HG03103 (cell line): Measurements from ENCODE around the gene DNAH10.

ENCODE experiments used
- ATAC-seq: cut with Tn5 transposase; IDR thresholded peaks from one replicate; pipeline ENCODE4 v1.9.1; 2021; ENCODE audit warnings: low read depth; ENCODE audit not compliant: unreplicated experiment

DNAH10 gene, protein sequence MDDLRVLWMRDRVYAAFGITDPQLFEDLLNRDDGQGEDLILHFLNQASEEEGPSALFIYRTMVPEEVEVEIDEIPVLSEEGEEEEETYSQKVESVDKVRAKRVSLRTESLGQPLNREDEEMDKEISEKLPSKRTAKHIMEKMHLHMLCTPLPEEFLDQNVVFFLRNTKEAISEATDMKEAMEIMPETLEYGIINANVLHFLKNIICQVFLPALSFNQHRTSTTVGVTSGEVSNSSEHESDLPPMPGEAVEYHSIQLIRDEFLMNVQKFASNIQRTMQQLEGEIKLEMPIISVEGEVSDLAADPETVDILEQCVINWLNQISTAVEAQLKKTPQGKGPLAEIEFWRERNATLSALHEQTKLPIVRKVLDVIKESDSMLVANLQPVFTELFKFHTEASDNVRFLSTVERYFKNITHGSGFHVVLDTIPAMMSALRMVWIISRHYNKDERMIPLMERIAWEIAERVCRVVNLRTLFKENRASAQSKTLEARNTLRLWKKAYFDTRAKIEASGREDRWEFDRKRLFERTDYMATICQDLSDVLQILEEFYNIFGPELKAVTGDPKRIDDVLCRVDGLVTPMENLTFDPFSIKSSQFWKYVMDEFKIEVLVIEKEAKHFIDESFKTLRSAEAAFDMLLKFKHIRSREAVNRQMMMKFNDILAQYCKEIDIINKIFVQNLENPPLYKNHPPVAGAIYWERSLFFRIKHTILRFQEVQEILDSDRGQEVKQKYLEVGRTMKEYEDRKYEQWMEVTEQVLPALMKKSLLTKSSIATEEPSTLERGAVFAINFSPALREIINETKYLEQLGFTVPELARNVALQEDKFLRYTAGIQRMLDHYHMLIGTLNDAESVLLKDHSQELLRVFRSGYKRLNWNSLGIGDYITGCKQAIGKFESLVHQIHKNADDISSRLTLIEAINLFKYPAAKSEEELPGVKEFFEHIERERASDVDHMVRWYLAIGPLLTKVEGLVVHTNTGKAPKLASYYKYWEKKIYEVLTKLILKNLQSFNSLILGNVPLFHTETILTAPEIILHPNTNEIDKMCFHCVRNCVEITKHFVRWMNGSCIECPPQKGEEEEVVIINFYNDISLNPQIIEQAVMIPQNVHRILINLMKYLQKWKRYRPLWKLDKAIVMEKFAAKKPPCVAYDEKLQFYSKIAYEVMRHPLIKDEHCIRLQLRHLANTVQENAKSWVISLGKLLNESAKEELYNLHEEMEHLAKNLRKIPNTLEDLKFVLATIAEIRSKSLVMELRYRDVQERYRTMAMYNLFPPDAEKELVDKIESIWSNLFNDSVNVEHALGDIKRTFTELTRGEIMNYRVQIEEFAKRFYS (N-terminal part only)

DNA sequence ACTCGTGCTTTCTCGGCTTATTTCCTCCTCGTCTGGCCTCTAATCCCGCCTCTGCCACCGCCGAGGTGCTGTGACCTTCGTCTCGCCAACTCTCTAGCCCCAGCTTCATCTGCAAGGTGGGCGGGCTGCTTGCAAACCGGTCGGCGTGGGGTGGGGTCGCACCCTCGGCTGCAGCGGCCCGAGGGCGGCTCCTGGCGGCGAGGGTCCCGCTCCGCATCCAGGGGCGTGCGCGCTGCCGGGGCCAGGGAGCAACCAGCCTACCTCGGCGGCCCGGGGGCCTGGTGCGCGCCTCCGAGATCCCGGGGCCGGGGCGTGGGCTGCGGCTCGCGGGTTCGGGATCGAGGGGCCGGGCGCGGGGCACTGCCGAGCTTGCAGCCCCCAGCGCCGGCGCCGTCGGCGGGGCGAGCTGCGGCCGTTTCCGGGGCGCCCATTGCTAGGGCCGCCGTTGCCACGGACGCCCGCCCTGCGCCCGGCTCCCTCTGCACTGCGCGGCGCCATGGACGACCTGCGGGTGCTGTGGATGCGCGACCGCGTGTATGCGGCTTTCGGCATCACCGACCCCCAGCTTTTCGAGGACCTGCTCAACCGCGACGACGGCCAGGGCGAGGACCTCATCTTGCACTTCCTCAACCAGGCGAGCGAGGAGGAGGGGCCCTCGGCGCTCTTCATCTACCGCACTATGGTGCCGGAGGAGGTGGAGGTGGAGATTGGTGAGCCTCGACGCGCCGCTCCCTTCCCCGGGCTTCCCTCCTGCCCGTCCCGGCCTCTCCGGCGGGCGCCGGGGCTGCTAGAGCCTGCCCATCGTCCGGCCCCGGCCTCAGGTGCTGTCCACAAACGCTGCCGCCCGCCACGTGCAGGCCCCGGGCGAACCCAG is at the start of gene DNAH10:
TSS of gene DNAH10 (plus strand) at position 461 of the 874 bp plus-strand sequence. CDS start at position 497, 36 bp downstream.
- peak; percentile 55 for ATAC-seq

GRCh38 chr12:123712780-123713319 is 49.3 kb upstream of the DNAH10 start:
- ATAC-seq: no peak

- no peak for ATAC-seq
Measured at GRCh38 chr12:123713398-123713797, 48.7 kb upstream of the DNAH10 start.

DNA sequence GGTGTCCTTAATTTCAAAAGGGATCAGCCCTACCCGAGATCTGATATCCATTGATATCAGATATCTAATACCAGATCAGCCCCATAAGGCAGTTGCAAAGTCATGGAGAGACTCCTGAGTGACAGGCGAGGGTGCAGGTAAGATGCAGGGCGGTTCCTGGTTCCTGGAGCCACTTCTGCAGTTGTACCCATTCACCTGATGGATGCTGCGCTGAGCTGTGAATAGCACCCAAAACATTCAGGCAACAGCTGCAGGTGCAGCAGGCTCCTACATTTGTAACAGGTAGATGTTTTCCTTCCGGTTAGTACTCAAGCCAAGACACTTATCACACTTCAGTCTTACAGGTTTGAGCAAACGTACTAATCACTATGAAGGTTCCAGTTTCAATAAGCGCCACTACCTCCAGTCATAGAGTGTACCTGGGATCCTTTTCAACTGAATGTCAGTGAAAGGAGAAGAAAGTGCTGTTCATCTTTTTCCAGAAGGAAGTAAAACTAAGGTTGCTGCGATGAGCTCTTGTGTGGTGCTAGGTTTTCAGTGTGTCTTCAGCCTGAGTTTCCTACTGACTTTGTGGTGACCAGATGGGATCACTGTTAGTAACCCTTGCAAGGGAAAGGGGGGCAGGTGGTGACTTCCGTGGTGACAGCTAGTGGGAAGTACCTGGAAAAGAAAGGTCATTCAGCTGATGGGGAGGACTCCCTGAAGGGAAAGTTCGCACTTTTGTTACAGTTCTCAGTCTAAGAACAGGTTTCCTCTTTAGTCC is 48.1 kb upstream of the DNAH10 start:
- no peak for ATAC-seq

DNA sequence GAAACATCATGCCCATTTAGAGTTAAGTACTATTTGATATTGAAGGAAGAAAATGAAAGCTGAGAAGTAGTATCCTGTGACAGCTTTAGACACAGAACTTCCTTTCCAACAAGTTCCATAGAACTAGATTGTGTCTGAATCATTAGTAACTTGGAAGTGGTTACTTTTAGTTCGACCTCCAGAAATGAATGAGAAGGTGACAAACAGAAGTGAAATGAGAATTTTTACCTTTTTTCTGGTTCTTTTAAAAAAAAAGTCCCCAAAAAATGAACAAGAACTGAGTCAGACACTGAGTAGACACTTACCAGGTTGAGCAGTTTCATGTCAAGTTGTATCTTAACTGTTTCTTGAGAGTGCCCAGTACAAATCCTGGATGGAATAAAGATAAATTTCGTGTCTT is 46.9 kb upstream of the DNAH10 start:
- no peak for ATAC-seq

GRCh38 chr12:123717350-123717749 is 44.8 kb upstream of the DNAH10 start:
- no peak for ATAC-seq

GRCh38 chr12:123720141-123720814 is 41.8 kb upstream of the DNAH10 start:
- no peak for ATAC-seq

DNA sequence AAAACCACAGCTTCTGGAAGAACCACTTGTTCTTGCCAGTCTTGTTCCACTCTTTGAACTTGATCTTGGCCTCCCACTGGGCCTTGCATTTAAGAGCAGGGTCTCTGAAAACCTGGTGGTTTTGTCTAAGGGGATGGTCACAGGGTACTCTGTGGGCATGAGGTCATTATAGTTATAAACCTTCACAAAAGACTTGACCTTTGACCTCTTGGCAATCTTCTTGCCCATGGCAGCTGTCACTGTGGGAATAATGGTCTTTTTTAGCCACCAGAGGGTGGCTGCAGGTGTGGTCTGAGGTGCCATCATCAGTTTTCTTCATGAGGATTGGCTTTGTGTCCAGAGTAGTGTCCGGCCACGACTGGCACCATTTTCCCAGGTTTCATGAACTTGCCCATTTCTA is 40.9 kb upstream of the DNAH10 start:
- no peak for ATAC-seq

GRCh38 chr12:123723011-123723410 is 39.1 kb upstream of the DNAH10 start:
- no peak for ATAC-seq

DNA sequence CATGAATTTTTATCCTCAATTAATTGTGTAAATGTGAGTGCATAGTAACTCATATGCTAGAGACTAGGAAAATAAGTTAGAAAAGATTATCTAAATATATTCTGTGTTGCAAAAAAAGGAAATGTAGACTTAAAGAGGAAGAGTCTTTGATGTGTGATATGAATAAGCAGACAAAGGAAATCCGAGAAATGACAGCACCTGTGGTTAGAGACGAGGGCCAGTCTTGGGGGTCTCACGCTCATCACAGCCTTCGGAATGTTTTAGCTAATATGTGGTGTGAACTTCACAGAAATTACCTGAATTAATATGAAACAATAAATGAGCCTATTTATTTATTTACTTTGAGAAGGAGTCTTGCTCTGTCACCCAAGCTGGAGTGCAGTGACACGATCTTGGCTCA is 38.3 kb upstream of the DNAH10 start:
- no peak for ATAC-seq

GRCh38 chr12:123726244-123726643 is 35.9 kb upstream of the DNAH10 start:
- no peak for ATAC-seq

- ATAC-seq: no peak
Measured at GRCh38 chr12:123726962-123727361, 35.1 kb upstream of the DNAH10 start.

DNA sequence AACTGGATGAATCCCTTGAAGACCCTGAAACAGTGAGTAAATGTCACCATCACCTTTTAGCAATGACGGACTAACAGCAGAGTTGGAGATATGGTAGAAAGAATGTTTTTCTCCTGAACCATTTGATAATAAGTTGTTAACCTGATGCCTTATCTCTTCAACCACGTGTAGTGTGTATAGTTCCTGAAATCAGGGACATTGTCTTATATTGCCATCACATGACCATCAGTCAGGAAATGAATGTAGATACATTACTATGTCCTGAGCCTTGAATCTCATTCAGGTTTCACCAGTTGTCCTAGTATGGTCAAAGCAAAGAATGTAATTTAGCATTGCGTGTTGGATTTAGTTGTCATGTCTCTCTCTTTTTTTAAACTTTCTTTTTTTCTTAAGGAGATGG is 34.2 kb upstream of the DNAH10 start:
- ATAC-seq: no peak

DNA sequence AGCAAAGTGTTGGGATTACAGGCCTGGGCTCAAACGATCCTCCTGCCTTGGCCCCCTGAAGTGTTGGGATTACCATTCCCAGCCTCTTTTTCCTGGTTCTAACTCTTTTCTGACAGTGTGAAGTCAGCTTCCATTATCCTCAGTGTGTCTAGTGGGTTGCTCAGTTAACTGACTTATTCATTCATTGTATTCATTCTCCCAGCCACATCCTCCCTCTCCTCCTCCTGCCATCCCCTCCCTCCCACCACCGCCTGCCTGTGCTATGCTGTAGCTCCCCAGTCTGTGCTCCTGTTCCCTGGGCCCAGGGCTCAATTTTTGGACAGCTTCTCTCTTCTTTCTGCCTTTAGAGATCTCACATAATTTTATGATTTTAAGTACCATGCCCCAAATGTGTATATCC is 30.5 kb upstream of the DNAH10 start:
- no peak for ATAC-seq

- no peak for ATAC-seq
Measured at GRCh38 chr12:123732251-123732650, 29.9 kb upstream of the DNAH10 start.

DNA sequence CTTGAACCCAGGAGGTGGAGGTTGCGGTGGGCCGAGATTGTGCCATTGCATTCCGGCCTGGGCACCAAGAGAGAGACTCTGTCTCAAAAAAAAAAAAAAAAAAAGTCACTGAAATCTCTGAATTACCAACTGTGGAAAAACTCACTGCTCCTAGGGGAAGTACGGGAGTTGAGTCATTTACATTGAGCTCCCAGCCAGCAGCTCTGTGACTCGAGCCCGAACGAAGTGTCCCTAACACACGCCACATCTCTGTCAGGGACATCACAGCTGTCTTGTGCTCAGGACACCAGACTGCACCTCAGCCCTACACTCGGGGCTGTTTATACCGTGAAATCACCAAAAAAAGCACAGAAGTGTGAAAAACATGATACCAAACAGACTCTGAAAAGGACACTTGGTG is 28.9 kb upstream of the DNAH10 start:
- ATAC-seq: no peak

DNA sequence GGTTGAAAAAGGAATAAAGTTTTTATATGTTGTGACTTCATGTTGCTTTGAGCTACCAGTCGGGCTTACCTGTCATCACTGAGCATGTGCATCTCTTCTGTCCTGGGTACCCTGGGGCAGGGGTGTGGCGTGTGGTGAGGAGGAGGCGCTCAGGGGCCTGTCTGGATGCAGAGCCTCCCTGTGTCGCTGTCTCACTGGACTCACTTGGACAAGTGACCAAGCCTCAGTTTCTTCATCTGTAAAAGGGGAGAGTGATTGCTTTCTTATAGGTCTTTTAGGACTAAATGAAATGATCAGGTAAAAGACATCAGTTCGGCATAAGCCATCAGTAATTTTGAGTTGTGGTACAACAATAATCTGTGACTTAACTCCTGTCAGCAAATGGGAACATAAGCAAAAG is 27.8 kb upstream of the DNAH10 start:
- ATAC-seq: no peak

DNA sequence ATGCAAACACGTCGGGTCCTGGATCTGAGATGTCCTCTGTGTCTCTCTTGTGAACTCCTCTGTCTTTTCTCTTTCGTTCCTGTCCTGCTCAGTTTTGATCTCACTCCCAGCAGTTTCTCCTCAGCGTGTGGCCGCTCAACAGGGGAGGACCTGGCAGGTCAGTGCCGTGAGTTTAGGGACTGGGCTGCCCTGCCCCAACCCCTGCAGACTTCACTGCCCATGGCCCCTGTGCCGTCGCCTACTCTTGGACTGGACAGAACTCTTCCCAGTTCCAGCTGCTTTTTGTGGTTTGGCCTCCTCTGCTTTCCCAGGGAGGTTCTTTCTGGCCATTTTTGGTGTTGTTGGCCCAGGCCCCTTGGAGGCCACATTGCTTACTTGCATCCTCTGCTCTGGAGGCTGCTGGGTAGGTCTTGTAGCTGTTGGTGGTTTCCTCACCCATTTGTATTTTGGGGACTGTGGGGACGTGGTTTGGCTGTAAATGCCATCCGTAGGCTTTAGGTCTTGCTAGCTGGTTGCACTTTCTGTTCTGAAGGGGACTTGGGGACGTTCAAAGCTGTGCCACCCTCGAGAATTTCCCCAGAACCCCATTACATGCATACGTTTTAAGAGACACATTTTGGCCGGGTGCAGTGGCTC is 20.0 kb upstream of the DNAH10 start:
- no peak for ATAC-seq
